NCI-H146 treated with DMSO at 0.1 percent for 48 hours (cell line): ENCODE measurements around the gene ICAM1.
"Not testable (repeated sequence)": the region's sequence is repeated elsewhere in the genome, so short reads cannot be mapped to it uniquely, and the experiment has no call there.

Source experiments
- DNase-seq: peaks from one replicate; lab custom pipeline; 2025; ENCODE audit not compliant: unreplicated experiment; lab: John Stamatoyannopoulos, UW

The ICAM1 gene

DNA sequence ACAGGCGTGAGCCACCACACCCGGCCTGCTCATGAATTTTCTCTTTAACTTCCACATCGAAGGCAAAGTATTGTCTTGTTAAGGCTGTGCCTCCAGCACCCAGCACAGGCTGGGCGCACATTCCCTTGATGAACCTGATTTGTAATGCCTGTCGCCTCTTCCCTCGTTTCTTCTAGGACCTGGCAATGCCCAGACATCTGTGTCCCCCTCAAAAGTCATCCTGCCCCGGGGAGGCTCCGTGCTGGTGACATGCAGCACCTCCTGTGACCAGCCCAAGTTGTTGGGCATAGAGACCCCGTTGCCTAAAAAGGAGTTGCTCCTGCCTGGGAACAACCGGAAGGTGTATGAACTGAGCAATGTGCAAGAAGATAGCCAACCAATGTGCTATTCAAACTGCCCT is 3.7 kb downstream of the ICAM1 start:
- no peak for DNase-seq

DNA sequence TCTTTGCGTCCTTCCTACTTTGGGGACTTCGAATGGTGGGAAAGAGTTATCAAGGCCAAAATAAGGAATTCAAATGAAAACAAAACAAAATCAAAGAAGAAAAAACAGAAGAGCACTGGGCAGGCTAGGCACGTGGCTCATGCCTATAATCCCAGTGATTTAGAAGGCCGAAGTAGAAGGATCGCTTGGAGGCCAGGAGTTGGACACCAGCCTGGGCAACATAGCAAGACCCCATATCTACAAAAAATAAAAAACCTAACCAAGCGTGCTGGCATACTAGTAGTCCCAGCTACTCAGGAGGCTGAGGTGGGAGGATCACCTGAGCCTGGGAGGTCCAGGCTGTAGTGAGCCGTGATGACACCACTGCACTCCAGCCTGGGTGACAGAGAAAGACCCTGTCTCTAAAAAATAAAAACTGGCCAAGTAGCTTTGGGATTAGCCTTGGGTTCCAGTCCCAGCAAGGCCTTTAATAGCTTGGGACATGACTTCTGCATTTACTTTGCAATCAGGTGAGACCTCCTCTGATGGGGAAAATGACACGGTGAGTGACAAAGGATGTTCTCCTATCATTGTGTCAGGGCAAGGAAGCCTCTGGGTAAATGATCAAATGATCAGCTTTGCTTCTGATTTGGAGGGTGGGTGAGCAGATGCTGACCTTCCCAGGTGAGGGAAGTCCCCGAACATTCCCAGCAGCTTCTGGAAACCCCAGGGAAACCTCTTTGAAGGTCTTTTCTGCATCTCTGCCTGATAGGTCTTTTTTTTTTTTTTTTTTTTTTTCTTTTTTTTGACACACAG is 7.1 kb downstream of the ICAM1 start:
- no peak for DNase-seq

DNA sequence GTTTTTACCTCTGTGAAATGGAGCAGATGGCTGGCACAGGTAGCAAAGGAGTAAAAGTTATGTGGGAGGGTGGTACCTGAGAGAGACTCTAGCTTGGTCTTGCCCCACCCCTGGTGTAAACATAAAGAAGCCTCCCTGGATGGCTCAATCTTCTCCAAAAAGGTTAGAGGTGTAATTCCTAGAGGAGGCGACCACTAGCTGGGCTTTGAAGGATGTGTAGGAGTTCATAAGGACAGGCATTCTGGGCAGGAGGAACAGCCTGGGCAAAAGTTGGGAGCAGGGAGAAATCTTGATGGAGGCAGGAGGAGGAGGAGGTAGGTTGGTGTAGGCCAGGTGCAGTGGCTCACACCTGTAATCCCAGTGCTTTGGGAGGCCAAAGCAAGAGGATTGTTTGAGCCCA is 8.0 kb downstream of the ICAM1 start:
- no peak for DNase-seq

DNA sequence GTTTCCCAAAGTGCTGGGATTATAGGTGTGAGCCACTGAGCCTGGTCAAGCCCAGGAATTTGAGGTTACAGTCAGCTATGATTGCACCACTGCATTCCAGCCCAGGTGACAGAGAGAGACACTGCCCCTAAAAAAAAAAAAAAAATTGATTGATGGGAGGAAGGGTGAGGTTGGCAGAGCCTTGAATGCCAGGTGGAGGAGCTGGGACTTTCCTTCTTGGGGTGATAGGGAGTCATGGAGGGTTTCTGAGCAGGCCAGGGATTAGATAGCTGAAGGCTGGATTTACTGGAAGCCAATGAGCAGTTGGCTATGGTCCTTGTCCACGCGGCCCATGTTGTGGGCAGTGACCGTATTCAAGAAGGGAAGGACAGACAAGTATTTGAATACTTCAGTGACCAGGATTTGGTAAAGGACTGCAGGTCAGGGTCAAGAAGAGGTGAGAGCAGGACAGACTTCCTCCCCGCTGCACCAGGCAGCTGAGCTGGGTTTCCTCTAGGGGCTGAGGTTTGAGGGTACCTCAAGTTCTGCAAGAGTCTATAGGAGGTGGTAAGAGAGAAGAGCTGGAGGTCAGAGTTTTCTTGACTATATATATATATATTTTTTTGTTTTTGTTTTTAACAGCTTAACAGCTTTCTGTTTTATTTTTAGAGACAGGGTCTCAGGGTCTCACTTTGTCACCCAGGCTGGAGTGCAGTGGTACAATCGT is 9.0 kb downstream of the ICAM1 start:
- DNase-seq: no peak

DNA sequence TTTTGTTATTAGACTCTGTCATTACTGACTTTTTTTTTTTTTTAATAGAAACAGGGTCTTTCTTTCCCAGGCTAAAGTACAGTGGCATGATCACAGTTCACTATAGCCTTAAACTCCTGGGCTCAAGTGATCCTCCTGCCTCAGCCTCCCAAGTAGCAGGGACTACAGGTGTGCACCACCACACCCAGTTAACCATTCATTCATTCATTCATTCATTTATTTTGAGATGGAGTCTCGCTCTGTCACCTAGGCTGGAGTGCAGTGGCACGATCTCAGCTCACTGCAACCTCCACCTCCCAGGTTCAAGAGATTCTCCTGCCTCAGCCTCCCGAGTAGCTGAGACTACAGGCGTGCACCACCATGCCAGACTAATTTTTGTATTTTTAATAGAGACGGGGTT is 11.1 kb downstream of the ICAM1 start:
- not testable (repeated sequence) for DNase-seq

DNA sequence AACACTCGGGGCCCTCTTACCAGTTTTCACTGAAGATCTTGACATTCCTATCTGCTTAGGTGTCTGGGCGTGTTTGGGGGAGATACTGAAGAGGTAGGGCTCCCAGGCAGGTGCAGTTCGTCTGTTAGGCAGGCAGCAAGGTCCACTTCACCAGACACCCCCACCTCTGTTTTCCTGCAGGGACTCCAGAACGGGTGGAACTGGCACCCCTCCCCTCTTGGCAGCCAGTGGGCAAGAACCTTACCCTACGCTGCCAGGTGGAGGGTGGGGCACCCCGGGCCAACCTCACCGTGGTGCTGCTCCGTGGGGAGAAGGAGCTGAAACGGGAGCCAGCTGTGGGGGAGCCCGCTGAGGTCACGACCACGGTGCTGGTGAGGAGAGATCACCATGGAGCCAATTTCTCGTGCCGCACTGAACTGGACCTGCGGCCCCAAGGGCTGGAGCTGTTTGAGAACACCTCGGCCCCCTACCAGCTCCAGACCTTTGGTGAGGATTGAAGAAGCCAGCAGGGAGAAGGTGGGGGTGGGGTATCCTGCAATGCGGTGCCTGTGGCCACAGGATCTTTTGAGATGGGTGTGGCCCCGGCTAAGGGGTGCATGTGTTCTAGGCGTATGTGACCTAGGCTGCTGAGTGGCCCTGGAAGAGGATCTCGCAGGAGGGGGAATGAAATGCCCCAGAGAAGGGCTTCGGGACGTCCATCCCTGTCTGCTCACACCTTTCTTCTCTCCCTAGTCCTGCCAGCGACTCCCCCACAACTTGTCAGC is 12.6 kb downstream of the ICAM1 start:
- no peak for DNase-seq

DNA sequence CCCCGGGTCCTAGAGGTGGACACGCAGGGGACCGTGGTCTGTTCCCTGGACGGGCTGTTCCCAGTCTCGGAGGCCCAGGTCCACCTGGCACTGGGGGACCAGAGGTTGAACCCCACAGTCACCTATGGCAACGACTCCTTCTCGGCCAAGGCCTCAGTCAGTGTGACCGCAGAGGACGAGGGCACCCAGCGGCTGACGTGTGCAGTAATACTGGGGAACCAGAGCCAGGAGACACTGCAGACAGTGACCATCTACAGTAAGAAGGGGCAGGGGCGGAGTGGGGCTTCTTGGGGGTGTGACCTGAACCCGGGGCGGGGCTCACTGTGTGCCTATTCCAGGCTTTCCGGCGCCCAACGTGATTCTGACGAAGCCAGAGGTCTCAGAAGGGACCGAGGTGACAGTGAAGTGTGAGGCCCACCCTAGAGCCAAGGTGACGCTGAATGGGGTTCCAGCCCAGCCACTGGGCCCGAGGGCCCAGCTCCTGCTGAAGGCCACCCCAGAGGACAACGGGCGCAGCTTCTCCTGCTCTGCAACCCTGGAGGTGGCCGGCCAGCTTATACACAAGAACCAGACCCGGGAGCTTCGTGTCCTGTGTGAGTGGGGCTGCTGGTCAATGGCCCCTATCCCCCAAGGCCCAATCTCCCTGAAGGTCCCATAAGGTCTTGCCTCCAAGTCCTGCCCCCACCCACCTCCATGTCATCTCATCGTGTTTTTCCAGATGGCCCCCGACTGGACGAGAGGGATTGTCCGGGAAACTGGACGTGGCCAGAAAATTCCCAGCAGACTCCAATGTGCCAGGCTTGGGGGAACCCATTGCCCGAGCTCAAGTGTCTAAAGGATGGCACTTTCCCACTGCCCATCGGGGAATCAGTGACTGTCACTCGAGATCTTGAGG is 13.4 kb downstream of the ICAM1 start:
- DNase-seq: no peak

DNA sequence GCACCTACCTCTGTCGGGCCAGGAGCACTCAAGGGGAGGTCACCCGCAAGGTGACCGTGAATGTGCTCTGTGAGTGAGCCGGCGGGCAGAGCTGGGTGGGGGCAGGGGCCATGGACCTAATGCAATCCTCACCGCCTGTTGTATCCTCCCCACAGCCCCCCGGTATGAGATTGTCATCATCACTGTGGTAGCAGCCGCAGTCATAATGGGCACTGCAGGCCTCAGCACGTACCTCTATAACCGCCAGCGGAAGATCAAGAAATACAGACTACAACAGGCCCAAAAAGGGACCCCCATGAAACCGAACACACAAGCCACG is 14.0 kb downstream of the ICAM1 start:
- no peak for DNase-seq

DNA sequence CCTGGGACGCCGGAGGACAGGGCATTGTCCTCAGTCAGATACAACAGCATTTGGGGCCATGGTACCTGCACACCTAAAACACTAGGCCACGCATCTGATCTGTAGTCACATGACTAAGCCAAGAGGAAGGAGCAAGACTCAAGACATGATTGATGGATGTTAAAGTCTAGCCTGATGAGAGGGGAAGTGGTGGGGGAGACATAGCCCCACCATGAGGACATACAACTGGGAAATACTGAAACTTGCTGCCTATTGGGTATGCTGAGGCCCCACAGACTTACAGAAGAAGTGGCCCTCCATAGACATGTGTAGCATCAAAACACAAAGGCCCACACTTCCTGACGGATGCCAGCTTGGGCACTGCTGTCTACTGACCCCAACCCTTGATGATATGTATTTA is 14.5 kb downstream of the ICAM1 start:
- DNase-seq: no peak

DNA sequence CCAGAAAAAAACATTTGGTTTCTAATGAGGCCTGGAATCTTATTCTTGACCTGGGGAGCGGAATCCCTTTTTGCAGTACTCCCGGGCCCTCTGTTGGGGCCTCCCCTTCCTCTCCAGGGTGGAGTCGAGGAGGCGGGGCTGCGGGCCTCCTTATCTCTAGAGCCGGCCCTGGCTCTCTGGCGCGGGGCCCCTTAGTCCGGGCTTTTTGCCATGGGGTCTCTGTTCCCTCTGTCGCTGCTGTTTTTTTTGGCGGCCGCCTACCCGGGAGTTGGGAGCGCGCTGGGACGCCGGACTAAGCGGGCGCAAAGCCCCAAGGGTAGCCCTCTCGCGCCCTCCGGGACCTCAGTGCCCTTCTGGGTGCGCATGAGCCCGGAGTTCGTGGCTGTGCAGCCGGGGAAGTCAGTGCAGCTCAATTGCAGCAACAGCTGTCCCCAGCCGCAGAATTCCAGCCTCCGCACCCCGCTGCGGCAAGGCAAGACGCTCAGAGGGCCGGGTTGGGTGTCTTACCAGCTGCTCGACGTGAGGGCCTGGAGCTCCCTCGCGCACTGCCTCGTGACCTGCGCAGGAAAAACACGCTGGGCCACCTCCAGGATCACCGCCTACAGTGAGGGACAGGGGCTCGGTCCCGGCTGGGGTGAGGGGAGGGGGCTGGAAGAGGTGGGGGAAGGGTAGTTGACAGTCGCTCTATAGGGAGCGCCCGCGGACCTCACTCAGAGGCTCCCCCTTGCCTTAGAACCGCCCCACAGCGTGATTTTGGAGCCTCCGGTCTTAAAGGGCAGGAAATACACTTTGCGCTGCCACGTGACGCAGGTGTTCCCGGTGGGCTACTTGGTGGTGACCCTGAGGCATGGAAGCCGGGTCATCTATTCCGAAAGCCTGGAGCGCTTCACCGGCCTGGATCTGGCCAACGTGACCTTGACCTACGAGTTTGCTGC is 16.1 kb downstream of the ICAM1 start, which contains the start of gene ICAM4:
ICAM4 (plus strand) TSS at position 153 of the 935 bp plus-strand sequence; CDS start at position 211, 58 bp downstream.
- DNase-seq: no peak

DNA sequence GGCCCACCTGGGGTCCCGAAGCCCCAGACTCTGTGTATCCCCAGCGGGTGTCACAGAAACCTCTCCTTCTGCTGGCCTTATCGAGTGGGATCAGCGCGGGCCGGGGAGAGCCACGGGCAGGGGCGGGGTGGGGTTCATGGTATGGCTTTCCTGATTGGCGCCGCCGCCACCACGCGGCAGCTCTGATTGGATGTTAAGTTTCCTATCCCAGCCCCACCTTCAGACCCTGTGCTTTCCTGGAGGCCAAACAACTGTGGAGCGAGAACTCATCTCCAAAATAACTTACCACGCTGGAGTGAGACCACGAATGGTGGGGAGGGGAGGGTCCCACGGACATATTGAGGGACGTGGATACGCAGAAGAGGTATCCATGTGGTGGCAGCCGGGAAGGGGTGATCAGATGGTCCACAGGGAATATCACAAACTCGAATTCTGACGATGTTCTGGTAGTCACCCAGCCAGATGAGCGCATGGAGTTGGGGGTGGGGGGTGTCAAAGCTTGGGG is 17.8 kb downstream of the ICAM1 start:
- peak; percentile 48 for DNase-seq

DNA sequence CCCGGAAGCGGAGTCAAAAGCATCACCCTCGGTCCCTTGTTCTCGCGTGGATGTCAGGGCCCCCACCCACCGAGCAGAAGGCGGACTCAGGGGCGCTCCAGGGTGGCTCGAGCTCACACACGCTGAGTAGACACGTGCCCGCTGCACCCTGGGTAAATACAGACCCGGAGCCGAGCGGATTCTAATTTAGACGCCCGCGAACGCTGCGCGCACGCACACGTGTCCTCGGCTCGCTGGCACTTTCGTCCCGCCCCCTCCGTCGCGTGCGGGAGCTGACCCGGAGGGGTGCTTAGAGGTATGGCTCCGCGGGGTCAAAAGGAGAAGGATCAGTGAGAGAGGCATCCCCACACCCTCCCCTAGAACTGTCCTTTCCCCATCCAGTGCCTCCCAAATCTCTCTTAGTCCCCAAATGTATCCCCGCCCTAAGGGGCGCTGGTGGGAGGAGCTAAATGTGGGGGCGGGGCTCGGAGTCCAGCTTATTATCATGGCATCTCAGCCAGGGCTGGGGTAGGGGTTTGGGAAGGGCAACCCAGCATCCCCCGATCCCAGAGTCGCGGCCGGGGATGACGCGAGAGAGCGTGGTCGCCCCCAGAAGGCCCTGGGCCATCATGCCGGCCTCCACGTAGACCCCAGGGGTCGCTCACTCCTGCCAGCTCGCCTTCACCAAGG is 18.4 kb downstream of the ICAM1 start:
- peak; percentile 72 for DNase-seq

DNA sequence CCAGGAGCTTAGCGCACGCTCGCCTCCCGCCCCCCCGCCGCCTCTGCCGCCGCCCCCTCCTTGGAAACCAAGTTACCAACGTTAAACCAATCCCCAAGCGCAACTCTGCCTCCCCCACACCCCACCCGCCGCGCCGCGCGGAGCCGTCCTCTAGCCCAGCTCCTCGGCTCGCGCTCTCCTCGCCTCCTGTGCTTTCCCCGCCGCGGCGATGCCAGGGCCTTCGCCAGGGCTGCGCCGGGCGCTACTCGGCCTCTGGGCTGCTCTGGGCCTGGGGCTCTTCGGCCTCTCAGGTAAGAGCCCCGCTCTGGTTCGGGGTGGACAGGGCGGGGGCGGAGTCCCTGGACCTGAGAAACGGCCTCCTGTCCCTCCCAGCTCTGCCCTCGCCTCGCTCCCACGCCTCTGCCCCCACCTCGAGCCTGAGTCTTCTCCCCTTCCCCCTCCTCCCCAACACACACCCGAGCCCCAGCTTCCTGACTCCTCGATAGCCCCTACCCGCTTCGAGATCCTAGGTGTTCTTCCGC is 19.0 kb downstream of the ICAM1 start, which contains the start of gene ICAM5:
ICAM5 (plus strand) TSS at position 117 of the 521 bp plus-strand sequence; CDS start at position 209, 92 bp downstream.
- peak; percentile 65 for DNase-seq

DNA sequence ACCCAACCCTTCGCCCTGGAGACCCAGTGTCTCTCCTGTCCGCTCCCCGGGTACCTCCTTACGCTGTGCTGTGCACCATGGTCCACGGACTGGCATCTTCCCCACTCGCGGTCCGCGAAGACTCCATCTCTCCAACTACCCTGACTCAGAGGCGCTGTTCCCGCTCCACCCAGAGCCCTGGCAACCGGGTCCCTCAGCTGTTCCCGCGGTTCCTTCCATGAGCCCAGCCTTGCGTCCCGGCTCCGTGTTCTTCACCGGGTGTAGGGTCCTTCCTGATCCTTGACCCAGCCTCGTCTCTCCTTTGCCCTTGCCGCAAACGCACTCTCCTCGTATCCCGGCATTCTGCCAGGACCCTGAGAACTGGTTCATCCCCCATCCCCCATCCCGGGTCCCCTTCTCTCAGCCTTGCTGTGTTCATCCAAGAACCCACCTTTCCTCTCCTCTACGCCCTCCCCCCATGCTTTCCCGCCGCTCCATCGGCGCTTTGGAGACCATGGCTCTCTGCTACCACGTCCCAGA is 19.5 kb downstream of the ICAM1 start:
- DNase-seq: no peak

DNA sequence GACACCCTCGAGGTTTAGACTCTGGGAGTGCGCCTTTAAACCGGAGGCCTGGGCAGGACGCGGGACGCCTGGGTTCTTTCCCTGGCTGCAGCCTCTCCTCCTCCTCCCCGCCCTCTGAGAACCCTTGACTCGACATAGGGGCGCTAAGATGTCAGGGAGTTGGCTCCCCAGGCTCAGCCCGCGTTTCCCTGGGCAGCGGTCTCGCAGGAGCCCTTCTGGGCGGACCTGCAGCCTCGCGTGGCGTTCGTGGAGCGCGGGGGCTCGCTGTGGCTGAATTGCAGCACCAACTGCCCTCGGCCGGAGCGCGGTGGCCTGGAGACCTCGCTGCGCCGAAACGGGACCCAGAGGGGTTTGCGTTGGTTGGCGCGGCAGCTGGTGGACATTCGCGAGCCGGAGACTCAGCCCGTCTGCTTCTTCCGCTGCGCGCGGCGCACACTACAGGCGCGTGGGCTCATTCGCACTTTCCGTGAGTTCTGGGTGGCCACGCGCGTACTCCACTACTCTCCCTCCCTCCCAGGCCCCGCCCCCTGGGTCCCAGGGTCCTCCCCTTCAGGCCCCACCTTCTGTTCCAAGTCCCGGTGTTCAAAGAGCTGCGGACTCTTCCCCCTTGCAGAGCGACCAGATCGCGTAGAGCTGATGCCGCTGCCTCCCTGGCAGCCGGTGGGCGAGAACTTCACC is 20.1 kb downstream of the ICAM1 start:
- DNase-seq: peak; percentile 25

DNA sequence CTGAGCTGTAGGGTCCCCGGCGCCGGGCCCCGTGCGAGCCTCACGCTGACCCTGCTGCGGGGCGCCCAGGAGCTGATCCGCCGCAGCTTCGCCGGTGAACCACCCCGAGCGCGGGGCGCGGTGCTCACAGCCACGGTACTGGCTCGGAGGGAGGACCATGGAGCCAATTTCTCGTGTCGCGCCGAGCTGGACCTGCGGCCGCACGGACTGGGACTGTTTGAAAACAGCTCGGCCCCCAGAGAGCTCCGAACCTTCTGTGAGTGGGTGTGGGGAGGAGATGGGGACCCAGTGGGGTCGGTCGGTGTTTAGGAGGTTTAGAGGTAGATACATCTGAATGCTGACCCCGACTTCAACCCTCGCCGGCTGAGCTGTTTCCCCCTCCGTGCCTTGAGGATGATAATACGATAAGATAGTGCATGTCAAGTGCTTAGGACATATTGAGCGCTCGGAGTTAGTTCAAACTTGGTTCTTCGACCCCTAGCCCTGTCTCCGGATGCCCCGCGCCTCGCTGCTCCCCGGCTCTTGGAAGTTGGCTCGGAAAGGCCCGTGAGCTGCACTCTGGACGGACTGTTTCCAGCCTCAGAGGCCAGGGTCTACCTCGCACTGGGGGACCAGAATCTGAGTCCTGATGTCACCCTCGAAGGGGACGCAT is 20.8 kb downstream of the ICAM1 start:
- no peak for DNase-seq

DNA sequence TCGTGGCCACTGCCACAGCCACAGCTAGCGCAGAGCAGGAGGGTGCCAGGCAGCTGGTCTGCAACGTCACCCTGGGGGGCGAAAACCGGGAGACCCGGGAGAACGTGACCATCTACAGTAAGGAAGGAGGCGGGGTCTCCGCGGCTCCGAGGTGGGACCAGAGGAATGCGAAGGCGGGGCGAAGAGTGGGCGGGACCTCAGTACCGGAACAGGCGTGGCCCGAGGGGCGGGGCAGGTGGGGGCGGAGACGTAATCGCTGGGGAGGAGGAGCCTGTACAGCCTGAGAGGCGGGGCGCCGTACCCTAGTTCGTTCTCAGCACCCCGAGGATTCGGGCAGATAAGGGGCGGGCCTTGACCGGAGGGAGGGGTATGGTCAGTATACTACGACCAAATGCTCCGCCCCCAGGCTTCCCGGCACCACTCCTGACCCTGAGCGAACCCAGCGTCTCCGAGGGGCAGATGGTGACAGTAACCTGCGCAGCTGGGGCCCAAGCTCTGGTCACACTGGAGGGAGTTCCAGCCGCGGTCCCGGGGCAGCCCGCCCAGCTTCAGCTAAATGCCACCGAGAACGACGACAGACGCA is 21.4 kb downstream of the ICAM1 start:
- DNase-seq: peak; percentile 73
